Liver (tissue), 9 donors: Measurements from ENCODE around the gene ANKRD11. TPM values are rescaled to one million over a fixed set of nuclear protein-coding genes. Genes with fewer than 3 reads are reported as not detected.

Experiments
- DNase-seq: peaks from one replicate; pipeline ENCODE4 v3.0.0-alpha.2; 2017; ENCODE audit warnings: low spot score
- H3K27ac ChIP-seq, 2 donors: one replicate each; pipeline ENCODE4 v1.7.0; 2013; ENCODE audit warnings: inconsistent platforms in 2 of 2, low read length in 2 of 2, control low read depth in 1 of 2, low read depth in 1 of 2, mild to moderate bottlenecking in 1 of 2
- H3K27me3 ChIP-seq, 4 donors: one replicate each; pipeline versions ENCODE4 v1.6.1 to v1.7.0; 2013; ENCODE audit warnings: low read length in 3 of 4, inconsistent platforms in 1 of 4, mild to moderate bottlenecking in 1 of 4, moderate library complexity in 1 of 4; ENCODE audit not compliant: control insufficient read depth in 4 of 4, insufficient read depth in 4 of 4
- H3K36me3 ChIP-seq, 4 donors: one replicate each; pipeline versions ENCODE4 v1.6.1 to v1.7.0; 2013; ENCODE audit warnings: low read length in 3 of 4, mild to moderate bottlenecking in 3 of 4, low read depth in 1 of 4, moderate library complexity in 1 of 4; ENCODE audit not compliant: control insufficient read depth in 4 of 4, insufficient read depth in 3 of 4
- H3K4me1 ChIP-seq, 4 donors: one replicate each; pipeline versions ENCODE4 v1.6.1 to v1.7.0; 2013; ENCODE audit warnings: low read length in 3 of 4, mild to moderate bottlenecking in 3 of 4, moderate library complexity in 1 of 4; ENCODE audit not compliant: control insufficient read depth in 4 of 4, insufficient read depth in 4 of 4
- H3K4me3 ChIP-seq, 3 donors: one replicate each; pipeline versions ENCODE4 v1.6.1 to v1.7.0; 2013; ENCODE audit warnings: low read length in 3 of 3, control low read depth in 1 of 3, low read depth in 1 of 3, mild to moderate bottlenecking in 1 of 3
- H3K9ac ChIP-seq, 2 donors: one replicate each; pipeline ENCODE4 v1.7.0; 2013; ENCODE audit warnings: low read length in 2 of 2, mild to moderate bottlenecking in 2 of 2, moderate library complexity in 2 of 2, control low read depth in 1 of 2, low read depth in 1 of 2
- H3K9me3 ChIP-seq, 4 donors: one replicate each; pipeline versions ENCODE4 v1.6.1 to v1.7.0; 2013; ENCODE audit warnings: low read length in 3 of 4; ENCODE audit not compliant: control insufficient read depth in 4 of 4
- EGR1 ChIP-seq, 2 donors: IDR thresholded peaks; 2 replicates each; pipeline ENCODE4 v1.6.1; 2016 to 2018; ENCODE audit warnings: antibody characterized with exemption in 2 of 2, low read depth in 2 of 2
- FOXA1 ChIP-seq: IDR thresholded peaks from 2 replicates; pipeline ENCODE4 v1.6.1; 2016; ENCODE audit warnings: antibody characterized with exemption
- FOXA2 ChIP-seq: IDR thresholded peaks from 2 replicates; pipeline ENCODE4 v1.6.1; 2016; ENCODE audit warnings: antibody characterized with exemption
- GABPA ChIP-seq, 2 donors: IDR thresholded peaks in 1 of 2; conservative IDR thresholded peaks in 1 of 2; 2 replicates each; pipeline ENCODE4 v1.6.1; 2016; ENCODE audit warnings: antibody characterized with exemption in 2 of 2, mild to moderate bottlenecking in 1 of 2, moderate library complexity in 1 of 2
- HNF4A ChIP-seq, 2 donors: conservative IDR thresholded peaks; 2 replicates each; pipeline ENCODE4 v1.6.1; 2016; ENCODE audit warnings: antibody characterized with exemption in 2 of 2, mild to moderate bottlenecking in 2 of 2
- HNF4G ChIP-seq: IDR thresholded peaks from 2 replicates; pipeline ENCODE4 v1.6.1; 2016; ENCODE audit warnings: antibody characterized with exemption
- JUND ChIP-seq, 2 donors: IDR thresholded peaks; 2 replicates each; pipeline ENCODE4 v1.6.1; 2016; ENCODE audit warnings: antibody characterized with exemption in 2 of 2
- MAX ChIP-seq: IDR thresholded peaks from 2 replicates; pipeline ENCODE4 v1.6.1; 2016; ENCODE audit warnings: antibody characterized with exemption
- RAD21 ChIP-seq, 2 donors: IDR thresholded peaks; 2 replicates each; pipeline ENCODE4 v1.6.1; 2016; ENCODE audit warnings: antibody characterized with exemption in 2 of 2, mild to moderate bottlenecking in 2 of 2
- REST ChIP-seq: IDR thresholded peaks from 2 replicates; pipeline ENCODE4 v1.6.1; 2016; ENCODE audit warnings: antibody characterized with exemption, mild to moderate bottlenecking
- RXRA ChIP-seq, 2 donors: IDR thresholded peaks; 2 replicates each; pipeline ENCODE4 v1.6.1; 2017 to 2018; ENCODE audit warnings: antibody characterized with exemption in 2 of 2, mild to moderate bottlenecking in 1 of 2
- SP1 ChIP-seq: IDR thresholded peaks from 2 replicates; pipeline ENCODE4 v1.6.1; 2018; ENCODE audit warnings: antibody characterized with exemption, mild to moderate bottlenecking
- TAF1 ChIP-seq: conservative IDR thresholded peaks from 2 replicates; pipeline ENCODE4 v1.6.1; 2016; ENCODE audit warnings: antibody characterized with exemption, mild to moderate bottlenecking
- YY1 ChIP-seq: IDR thresholded peaks from 2 replicates; pipeline ENCODE4 v1.6.1; 2016; ENCODE audit warnings: antibody characterized with exemption, mild to moderate bottlenecking
- ZBTB33 ChIP-seq: IDR thresholded peaks from 2 replicates; pipeline ENCODE4 v1.6.1; 2016; ENCODE audit warnings: antibody characterized with exemption
- WGBS: extraction: QIAGEN DNeasy Blood & Tissue Kit; methylation state at CpG from one replicate; pipeline ENCODE4 v1.1.7; 2013; 5-methylcytosine and 5-hydroxymethylcytosine counted together
- polyA plus RNA-seq, 2 donors: library from polyadenylated mRNA; stranded (reverse) in 1 of 2; unstranded in 1 of 2; fragments of 200-250 nt in 1 of 2; fragments of >200 nt in 1 of 2; fragmentation: Nextera tagmentation in 1 of 2; extraction: Ambion mirVana in 1 of 2; gene quantifications; one replicate each; pipeline versions ENCODE4 v1.2.1 to v1.2.3, GENCODE V29; 2013 to 2015
- total RNA-seq, 2 donors: library from RNA; depleted of rRNA; stranded (reverse); fragments of >200 nt; gene quantifications; one replicate each; pipeline ENCODE4 v1.2.3, GENCODE V29; 2014
- TF ChIP-seq, protein P1 (sequence below): IDR thresholded peaks from 2 replicates; pipeline ENCODE4 v1.6.1; 2016; ENCODE audit warnings: antibody characterized with exemption
- TF ChIP-seq, protein P2 (sequence below): fragments of 150-350 bp; IDR thresholded peaks from 2 replicates; pipeline ENCODE4 v1.5.1; 2017; ENCODE audit warnings: improper control_type of control experiment, low read depth, low read length; ENCODE audit not compliant: missing input control
- donor health status: healthy.
- donor health status: healthy.
- donor health status: healthy.
- donor health status: healthy.
- donor health status: healthy.

ANKRD11 gene
- total and polyA plus RNA-seq, 4 donors = 16.3 to 55.1 (median 28.0) TPM

DNA sequence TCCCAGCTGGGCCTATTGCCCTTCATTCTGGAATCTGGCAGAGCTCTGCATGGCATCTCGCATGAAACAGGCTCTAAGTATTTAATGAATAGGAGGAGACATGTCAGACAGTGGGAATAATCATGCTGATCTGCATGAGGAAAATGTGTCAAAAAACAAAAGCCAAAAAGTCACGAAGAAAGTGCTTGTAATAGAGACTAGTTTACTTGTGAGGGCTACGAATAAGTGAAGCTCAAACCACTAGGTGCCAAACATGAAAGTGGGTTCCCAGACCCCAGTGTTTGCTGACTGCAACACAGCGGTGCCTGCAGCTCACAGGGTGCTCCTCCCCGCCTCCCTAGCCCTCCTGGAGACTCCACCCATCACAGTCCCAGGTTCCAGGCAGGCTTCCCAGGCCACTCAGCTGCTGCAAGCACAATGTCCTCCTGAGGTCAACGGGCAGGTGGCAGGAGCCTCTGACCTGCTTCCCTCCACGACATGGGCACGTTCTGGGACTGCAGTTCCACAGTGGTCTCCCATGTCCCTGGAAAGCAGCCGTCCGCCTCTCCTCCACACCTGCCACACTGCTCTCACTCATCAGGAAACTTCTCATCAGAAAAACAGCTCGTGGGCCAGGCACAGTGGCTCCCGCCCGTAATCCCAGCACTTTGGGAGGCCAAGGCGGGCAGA, 96.5 kb downstream of the ANKRD11 start:
- Histone ChIP-seq H3K4me1 (peaks cover 12 to 62% (median 47%) of the 10 kb centered on the region in 4 donors), H3K9me3 (no peaks in the 10 kb centered on the region), H3K27ac (peak overlapping the region; percentile 44 to 60), H3K9ac (no peak overlapping the region), H3K27me3 (no peaks in the 10 kb centered on the region), H3K4me3 (no peak overlapping the region), H3K36me3 (no peaks in the 10 kb centered on the region)
- WGBS = 43% methylated on average over 14 of the region's 14 CpGs
- TF ChIP-seq, protein P1, sequence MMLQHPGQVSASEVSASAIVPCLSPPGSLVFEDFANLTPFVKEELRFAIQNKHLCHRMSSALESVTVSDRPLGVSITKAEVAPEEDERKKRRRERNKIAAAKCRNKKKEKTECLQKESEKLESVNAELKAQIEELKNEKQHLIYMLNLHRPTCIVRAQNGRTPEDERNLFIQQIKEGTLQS = no peak
- TF ChIP-seq SP1 (peak; percentile 65), EGR1 (IDR thresholded peaks at IDR 0.05; ENCODE audit: low read depth in 2 of 2) (no peak), MAX (peak; percentile 83), JUND (IDR thresholded peaks at IDR 0.05) (peak in 1 of 2 donors; percentile 55), YY1 (peak; percentile 73), TAF1 (no peak), FOXA1 (peak; percentile 32), GABPA (IDR thresholded peaks at IDR 0.05 in 1 of 2, conservative IDR thresholded peaks at IDR 0.05 in 1 of 2) (no peak), HNF4G (peak; percentile 40), FOXA2 (peak; percentile 65), REST (no peak), HNF4A (conservative IDR thresholded peaks at IDR 0.05) (peak; percentile 75 to 90), RXRA (IDR thresholded peaks at IDR 0.05) (peak; percentile 91 to 97), ZBTB33 (peak; percentile 57), RAD21 (IDR thresholded peaks at IDR 0.05) (peak; percentile 53 to 64)
- TF ChIP-seq, protein P2, sequence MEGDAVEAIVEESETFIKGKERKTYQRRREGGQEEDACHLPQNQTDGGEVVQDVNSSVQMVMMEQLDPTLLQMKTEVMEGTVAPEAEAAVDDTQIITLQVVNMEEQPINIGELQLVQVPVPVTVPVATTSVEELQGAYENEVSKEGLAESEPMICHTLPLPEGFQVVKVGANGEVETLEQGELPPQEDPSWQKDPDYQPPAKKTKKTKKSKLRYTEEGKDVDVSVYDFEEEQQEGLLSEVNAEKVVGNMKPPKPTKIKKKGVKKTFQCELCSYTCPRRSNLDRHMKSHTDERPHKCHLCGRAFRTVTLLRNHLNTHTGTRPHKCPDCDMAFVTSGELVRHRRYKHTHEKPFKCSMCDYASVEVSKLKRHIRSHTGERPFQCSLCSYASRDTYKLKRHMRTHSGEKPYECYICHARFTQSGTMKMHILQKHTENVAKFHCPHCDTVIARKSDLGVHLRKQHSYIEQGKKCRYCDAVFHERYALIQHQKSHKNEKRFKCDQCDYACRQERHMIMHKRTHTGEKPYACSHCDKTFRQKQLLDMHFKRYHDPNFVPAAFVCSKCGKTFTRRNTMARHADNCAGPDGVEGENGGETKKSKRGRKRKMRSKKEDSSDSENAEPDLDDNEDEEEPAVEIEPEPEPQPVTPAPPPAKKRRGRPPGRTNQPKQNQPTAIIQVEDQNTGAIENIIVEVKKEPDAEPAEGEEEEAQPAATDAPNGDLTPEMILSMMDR = no peak
- peak; percentile 42 for DNase-seq
